Smooth muscle cell (in vitro differentiated cells): ENCODE results near the gene RPL27. TPM values are rescaled to one million over a fixed set of nuclear protein-coding genes. Genes with fewer than 3 reads are reported as not detected.

Source experiments
- DNase-seq: peaks from one replicate; lab custom pipeline; 2025; ENCODE audit not compliant: unreplicated experiment; lab: John Stamatoyannopoulos, UW
- H2AFZ ChIP-seq: fragments of 200-600 bp; sonication (generic); 2 replicates; pipeline ENCODE4 v1.6.0; 2016; ENCODE audit warnings: antibody characterized with exemption, low read depth, mild to moderate bottlenecking
- H3F3A ChIP-seq: fragments of 200-600 bp; sonication (generic); 2 replicates; pipeline ENCODE4 v1.6.0; 2017; ENCODE audit warnings: antibody characterized with exemption, low read depth
- H3K27ac ChIP-seq: fragments of 200-600 bp; sonication (generic); 2 replicates; pipeline ENCODE4 v1.5.1; 2016; ENCODE audit warnings: low read depth, mild to moderate bottlenecking
- H3K27me3 ChIP-seq: fragments of 200-600 bp; sonication (generic); 2 replicates; pipeline ENCODE4 v1.6.1; 2016; ENCODE audit warnings: low read depth, mild to moderate bottlenecking
- H3K36me3 ChIP-seq: fragments of 200-600 bp; sonication (generic); 2 replicates; pipeline ENCODE4 v1.5.1; 2016; ENCODE audit warnings: low read depth
- H3K4me1 ChIP-seq: fragments of 200-600 bp; sonication (generic); 2 replicates; pipeline ENCODE4 v1.5.1; 2016; ENCODE audit warnings: low read depth
- H3K4me2 ChIP-seq: fragments of 200-600 bp; sonication (generic); 2 replicates; pipeline ENCODE4 v1.6.0; 2016; ENCODE audit warnings: mild to moderate bottlenecking
- H3K4me3 ChIP-seq: fragments of 200-600 bp; sonication (generic); 2 replicates; pipeline ENCODE4 v1.5.1; 2016; ENCODE audit warnings: mild to moderate bottlenecking
- H3K79me2 ChIP-seq: fragments of 200-600 bp; sonication (generic); 2 replicates; pipeline ENCODE4 v1.6.0; 2016; ENCODE audit warnings: low read depth, mild to moderate bottlenecking
- H3K9ac ChIP-seq: fragments of 200-600 bp; sonication (generic); 2 replicates; pipeline ENCODE4 v1.6.0; 2016; ENCODE audit warnings: low read depth
- H3K9me3 ChIP-seq: fragments of 200-600 bp; sonication (generic); replicated peaks from 2 replicates; pipeline ENCODE4 v1.5.1; 2016; ENCODE audit warnings: low read depth
- H4K20me1 ChIP-seq: fragments of 200-600 bp; sonication (generic); 2 replicates; pipeline ENCODE4 v1.6.0; 2016; ENCODE audit warnings: low read depth
- WGBS: methylation state at CpG from one replicate; pipeline ENCODE4 v1.1.7; 2016; ENCODE audit warnings: low lambda C conversion rate; 5-methylcytosine and 5-hydroxymethylcytosine counted together
- polyA plus RNA-seq: library from polyadenylated mRNA; unstranded; fragments of >200 nt; fragmentation: Nextera tagmentation; extraction: Ambion mirVana; gene quantifications from 2 replicates; pipeline ENCODE4 v1.2.1, GENCODE V29; 2016
- total RNA-seq: library from RNA; depleted of rRNA; stranded (reverse); fragments of >200 nt; gene quantifications from 2 replicates; pipeline ENCODE4 v1.2.3, GENCODE V29; 2014
- TF ChIP-seq, protein P1 (sequence below): fragments of 200-600 bp; sonication (generic); IDR thresholded peaks from 2 replicates; pipeline ENCODE4 v1.5.1; 2017; ENCODE audit warnings: borderline replicate concordance, mild to moderate bottlenecking, antibody characterized with exemption; ENCODE audit not compliant: insufficient read depth, poor library complexity, severe bottlenecking

RPL27 gene
- total and polyA plus RNA-seq, 2 experiments from 2014 or later = 963 to 2,084 TPM

DNA sequence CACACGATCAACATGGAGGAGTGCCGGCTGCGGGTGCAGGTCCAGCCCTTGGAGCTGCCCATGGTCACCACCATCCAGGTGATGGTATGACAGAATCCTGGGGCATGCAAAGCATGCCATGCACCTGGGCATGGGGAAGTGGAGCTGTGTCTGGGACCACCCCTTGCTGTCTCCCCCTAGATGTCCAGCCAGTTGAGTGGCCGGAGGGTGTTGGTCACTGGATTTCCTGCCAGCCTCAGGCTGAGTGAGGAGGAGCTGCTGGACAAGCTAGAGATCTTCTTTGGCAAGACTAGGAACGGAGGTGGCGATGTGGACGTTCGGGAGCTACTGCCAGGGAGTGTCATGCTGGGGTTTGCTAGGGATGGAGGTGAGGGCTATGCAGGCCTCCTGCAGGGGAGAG is 15.1 kb downstream of the RPL27 start:
- TF ChIP-seq, protein P1, sequence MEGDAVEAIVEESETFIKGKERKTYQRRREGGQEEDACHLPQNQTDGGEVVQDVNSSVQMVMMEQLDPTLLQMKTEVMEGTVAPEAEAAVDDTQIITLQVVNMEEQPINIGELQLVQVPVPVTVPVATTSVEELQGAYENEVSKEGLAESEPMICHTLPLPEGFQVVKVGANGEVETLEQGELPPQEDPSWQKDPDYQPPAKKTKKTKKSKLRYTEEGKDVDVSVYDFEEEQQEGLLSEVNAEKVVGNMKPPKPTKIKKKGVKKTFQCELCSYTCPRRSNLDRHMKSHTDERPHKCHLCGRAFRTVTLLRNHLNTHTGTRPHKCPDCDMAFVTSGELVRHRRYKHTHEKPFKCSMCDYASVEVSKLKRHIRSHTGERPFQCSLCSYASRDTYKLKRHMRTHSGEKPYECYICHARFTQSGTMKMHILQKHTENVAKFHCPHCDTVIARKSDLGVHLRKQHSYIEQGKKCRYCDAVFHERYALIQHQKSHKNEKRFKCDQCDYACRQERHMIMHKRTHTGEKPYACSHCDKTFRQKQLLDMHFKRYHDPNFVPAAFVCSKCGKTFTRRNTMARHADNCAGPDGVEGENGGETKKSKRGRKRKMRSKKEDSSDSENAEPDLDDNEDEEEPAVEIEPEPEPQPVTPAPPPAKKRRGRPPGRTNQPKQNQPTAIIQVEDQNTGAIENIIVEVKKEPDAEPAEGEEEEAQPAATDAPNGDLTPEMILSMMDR = no peak
- 93% methylated on average over 8 of the region's 8 CpGs for WGBS
- H3K27ac ChIP-seq = no peak overlapping the region
- no peak overlapping the region for H3K9ac ChIP-seq
- no peak overlapping the region for H3K4me3 ChIP-seq
- H3K79me2 ChIP-seq = no peaks in the 10 kb centered on the region
- H3F3A ChIP-seq = no peaks in the 10 kb centered on the region
- no peaks in the 10 kb centered on the region for H3K9me3 ChIP-seq
- no peak for DNase-seq
- no peaks in the 10 kb centered on the region for H3K36me3 ChIP-seq
- peaks cover 20% of the 10 kb centered on the region for H4K20me1 ChIP-seq
- H3K27me3 ChIP-seq = no peaks in the 10 kb centered on the region
- no peaks in the 10 kb centered on the region for H3K4me1 ChIP-seq
- H3K4me2 ChIP-seq = no peak overlapping the region
- no peak overlapping the region for H2AFZ ChIP-seq

DNA sequence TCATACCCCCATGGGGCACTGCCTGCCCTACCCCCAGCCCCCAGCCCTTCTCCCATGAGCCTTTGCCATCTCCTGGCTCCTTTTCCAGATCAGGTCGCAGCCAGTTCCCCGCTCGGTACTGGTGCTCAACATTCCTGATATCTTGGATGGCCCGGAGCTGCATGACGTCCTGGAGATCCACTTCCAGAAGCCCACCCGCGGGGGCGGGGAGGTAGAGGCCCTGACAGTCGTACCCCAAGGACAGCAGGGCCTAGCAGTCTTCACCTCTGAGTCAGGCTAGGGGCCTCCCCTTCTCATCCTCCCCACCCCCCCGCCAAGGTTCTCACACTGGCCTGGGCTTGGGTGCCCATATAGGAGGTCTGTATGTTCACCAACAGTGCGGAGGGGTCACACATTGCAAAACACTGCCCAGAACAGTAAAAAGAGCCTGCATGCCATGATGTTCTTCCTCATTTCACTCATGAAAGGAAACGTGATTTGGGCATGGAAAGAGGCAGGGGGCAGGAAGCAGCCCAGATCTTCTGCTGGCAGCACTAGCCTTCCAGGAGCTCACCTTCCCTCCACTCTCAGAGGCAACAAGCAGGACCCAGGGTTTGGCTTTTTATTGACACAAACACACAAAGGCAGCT is 15.9 kb downstream of the RPL27 start:
- no peak overlapping the region for H3K4me3 ChIP-seq
- H3K9ac ChIP-seq = no peak overlapping the region
- no peaks in the 10 kb centered on the region for H3F3A ChIP-seq
- H4K20me1 ChIP-seq = peaks cover 28% of the 10 kb centered on the region
- WGBS = 88% methylated on average over 12 of the region's 12 CpGs
- no peak overlapping the region for H3K4me2 ChIP-seq
- H3K27me3 ChIP-seq = no peaks in the 10 kb centered on the region
- H3K79me2 ChIP-seq = peaks cover 2% of the 10 kb centered on the region
- H3K9me3 ChIP-seq = no peaks in the 10 kb centered on the region
- H2AFZ ChIP-seq = no peak overlapping the region
- TF ChIP-seq, protein P1 = no peak
- DNase-seq = no peak
- H3K27ac ChIP-seq = no peak overlapping the region
- H3K36me3 ChIP-seq = no peaks in the 10 kb centered on the region
- no peaks in the 10 kb centered on the region for H3K4me1 ChIP-seq

DNA sequence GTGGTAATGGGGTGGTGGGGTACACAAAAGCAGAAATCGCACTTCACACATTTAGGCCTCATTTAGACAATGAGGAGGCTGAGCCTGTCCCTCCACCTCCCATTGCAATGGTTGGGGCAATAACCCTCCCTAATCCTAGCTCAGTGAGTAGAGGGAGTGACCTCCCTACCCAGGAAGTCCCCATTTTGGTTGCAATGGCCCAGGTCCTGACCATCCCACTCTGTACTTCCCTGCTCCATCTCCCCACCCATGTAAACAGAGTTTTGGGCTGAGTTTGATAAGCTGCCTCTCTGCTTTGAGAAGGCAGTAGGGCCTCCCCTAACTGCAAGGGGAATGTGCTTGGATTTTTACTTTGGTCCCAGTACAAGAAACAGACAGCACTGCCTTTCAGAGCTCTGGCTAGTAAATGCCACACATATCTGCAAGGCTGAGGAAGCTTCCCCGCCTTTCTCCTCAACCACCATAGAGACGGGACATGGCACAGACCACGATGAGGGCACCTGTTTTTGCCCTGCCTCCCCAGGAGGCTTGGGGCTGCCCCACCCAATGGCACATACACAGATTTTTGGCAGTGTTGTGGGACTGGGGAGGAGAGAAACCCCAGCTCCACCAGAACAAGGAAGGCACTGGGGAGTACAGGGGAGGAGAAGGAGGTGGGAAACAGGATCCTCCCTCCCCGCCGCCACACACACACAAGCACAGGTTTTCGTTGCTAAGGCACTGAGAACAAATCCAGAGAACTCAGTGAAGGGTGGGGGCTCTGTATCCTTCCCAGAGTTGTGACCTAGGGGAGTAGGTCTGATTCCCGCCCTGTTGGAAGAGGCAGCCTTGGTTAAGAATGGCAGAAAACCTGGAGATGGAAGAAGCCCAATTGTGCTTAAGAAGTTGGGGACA is 16.7 kb downstream of the RPL27 start:
- Histone ChIP-seq H3K27me3 (no peaks in the 10 kb centered on the region), H3F3A (no peaks in the 10 kb centered on the region), H3K4me3 (no peak overlapping the region), H3K79me2 (peaks cover 10% of the 10 kb centered on the region), H3K9ac (no peak overlapping the region), H3K4me1 (no peaks in the 10 kb centered on the region), H4K20me1 (peaks cover 36% of the 10 kb centered on the region), H3K4me2 (no peak overlapping the region), H3K27ac (no peak overlapping the region), H3K9me3 (no peaks in the 10 kb centered on the region), H2AFZ (no peak overlapping the region), H3K36me3 (no peaks in the 10 kb centered on the region)
- WGBS = 90% methylated on average over 8 of the region's 8 CpGs
- DNase-seq = no peak
- TF ChIP-seq, protein P1 = no peak

DNA sequence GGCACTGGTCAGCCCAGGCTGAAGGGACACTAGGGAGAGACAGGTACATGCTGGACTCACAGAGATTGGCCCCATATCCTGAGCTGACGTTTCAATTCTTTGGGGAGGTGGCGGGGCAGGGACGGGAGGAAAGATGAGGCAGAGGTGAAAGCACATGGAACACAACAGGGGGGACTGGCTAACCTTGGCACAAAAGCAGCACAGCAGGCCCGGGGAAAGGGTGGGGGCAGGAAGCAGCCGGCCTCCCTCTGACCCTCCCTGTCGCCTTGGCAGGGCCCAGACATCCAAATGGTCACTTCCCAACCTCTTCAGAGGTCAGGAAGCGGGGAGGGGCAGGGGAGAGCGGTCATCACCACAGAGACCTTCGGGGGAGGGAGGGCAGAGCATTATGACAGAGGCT is 17.4 kb downstream of the RPL27 start:
- H3K9ac ChIP-seq = no peak overlapping the region

More for the DNA sequence above, 17.4 kb downstream of the RPL27 start:
- Histone ChIP-seq H3K27me3 (no peaks in the 10 kb centered on the region), H4K20me1 (peaks cover 42% of the 10 kb centered on the region), H2AFZ (no peak overlapping the region), H3K4me2 (no peak overlapping the region), H3K4me3 (no peak overlapping the region), H3K9me3 (no peaks in the 10 kb centered on the region), H3K4me1 (peaks cover 6% of the 10 kb centered on the region), H3K27ac (no peak overlapping the region), H3K79me2 (peaks cover 17% of the 10 kb centered on the region), H3F3A (peaks cover 5% of the 10 kb centered on the region), H3K36me3 (no peaks in the 10 kb centered on the region)
- WGBS = 94% methylated on average over 8 of the region's 9 CpGs
- DNase-seq = no peak
- TF ChIP-seq, protein P1 = no peak
